Mesothelial cell of epicardium (in vitro differentiated cells): ENCODE measurements around the gene RFTN1. TPM values are rescaled to one million over a fixed set of nuclear protein-coding genes. Genes with fewer than 3 reads are reported as not detected.

Experiments used
- DNase-seq, 2 experiments: peaks; one replicate each; pipeline ENCODE4 v3.0.0; 2021; ENCODE audit warnings: low spot score in 2 of 2; ENCODE audit not compliant: unreplicated experiment in 2 of 2
- H3K27ac Mint-ChIP-seq: 2 replicates; pipeline ENCODE4 v1.8.0; 2021; ENCODE audit warnings: mixed read lengths
- H3K27me3 Mint-ChIP-seq: 2 replicates; pipeline ENCODE4 v1.8.0; 2021; ENCODE audit warnings: low read depth, mixed read lengths
- H3K36me3 Mint-ChIP-seq: 2 replicates; pipeline ENCODE4 v1.8.0; 2021; ENCODE audit warnings: mixed read lengths
- H3K4me1 Mint-ChIP-seq: 2 replicates; pipeline ENCODE4 v1.8.0; 2021; ENCODE audit warnings: mixed read lengths
- H3K4me3 Mint-ChIP-seq: 2 replicates; pipeline ENCODE4 v1.8.0; 2021; ENCODE audit warnings: mild to moderate bottlenecking, moderate library complexity, mixed read lengths
- H3K9me3 Mint-ChIP-seq: 2 replicates; pipeline ENCODE4 v1.8.0; 2021; ENCODE audit warnings: mixed read lengths
- CTCF ChIP-seq: fragments of 200-600 bp; sonication (generic); IDR thresholded peaks from one replicate; pipeline ENCODE4 v1.5.0; 2021; ENCODE audit warnings: antibody characterized with exemption; ENCODE audit not compliant: unreplicated experiment
- total RNA-seq: library from RNA; stranded (reverse); gene quantifications from 3 replicates; pipeline ENCODE4 v1.2.1, GENCODE V29; 2021

The RFTN1 gene
- total RNA-seq, 1 donor from 2014 or later: 10.0 TPM

- Mint-ChIP-seq H3K4me3 (no peak overlapping the region), H3K27ac (no peak overlapping the region), H3K9me3 (no peaks in the 10 kb centered on the region), H3K27me3 (no peaks in the 10 kb centered on the region), H3K4me1 (peaks cover 14% of the 10 kb centered on the region), H3K36me3 (no peaks in the 10 kb centered on the region)
- no peak for TF ChIP-seq CTCF
- DNase-seq: no peak
Observed at GRCh38 chr3:16378920-16379319, 134.6 kb downstream of the RFTN1 start.

- H3K9me3 Mint-ChIP-seq: no peaks in the 10 kb centered on the region
- no peak overlapping the region for H3K27ac Mint-ChIP-seq
- no peaks in the 10 kb centered on the region for H3K27me3 Mint-ChIP-seq
- TF ChIP-seq CTCF: no peak
- DNase-seq: no peak
- H3K4me1 Mint-ChIP-seq: peaks cover 16% of the 10 kb centered on the region
- H3K4me3 Mint-ChIP-seq: no peak overlapping the region
- H3K36me3 Mint-ChIP-seq: no peaks in the 10 kb centered on the region
Observed at GRCh38 chr3:16378415-16378814, 135.1 kb downstream of the RFTN1 start.

DNA sequence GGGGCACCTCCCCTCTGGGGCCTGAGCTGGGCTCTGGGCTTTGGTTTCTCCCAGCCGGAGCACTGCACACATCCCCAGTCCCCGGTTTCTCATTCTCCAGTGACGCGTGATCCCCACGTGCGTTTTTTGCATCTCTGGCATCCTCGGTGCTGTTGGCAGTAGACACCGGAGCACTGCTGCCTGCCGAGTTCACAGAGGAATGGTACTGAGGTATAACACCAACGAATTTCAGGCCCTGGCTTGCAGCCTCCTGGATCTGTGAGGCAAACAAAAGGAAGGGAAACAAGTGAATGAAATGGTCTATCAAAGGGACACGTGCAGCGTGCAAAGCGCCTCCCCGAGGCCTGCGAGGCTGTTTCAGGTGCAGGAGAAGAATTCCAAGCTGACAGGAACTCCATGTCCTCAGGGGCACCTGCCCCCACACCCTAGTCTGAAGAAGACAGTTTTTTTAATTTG, 135.6 kb downstream of the RFTN1 start:
- DNase-seq: no peak
- Mint-ChIP-seq H3K9me3 (no peaks in the 10 kb centered on the region), H3K27ac (no peak overlapping the region), H3K27me3 (no peaks in the 10 kb centered on the region), H3K36me3 (no peaks in the 10 kb centered on the region), H3K4me3 (no peak overlapping the region), H3K4me1 (peaks cover 21% of the 10 kb centered on the region)
- no peak for TF ChIP-seq CTCF

GRCh38 chr3:16377196-16377595, 136.3 kb downstream of the RFTN1 start:
- no peaks in the 10 kb centered on the region for H3K9me3 Mint-ChIP-seq
- no peak for TF ChIP-seq CTCF
- H3K4me1 Mint-ChIP-seq: peaks cover 28% of the 10 kb centered on the region
- H3K27me3 Mint-ChIP-seq: no peaks in the 10 kb centered on the region
- no peak overlapping the region for H3K4me3 Mint-ChIP-seq
- no peak for DNase-seq
- no peaks in the 10 kb centered on the region for H3K36me3 Mint-ChIP-seq
- H3K27ac Mint-ChIP-seq: no peak overlapping the region

DNA sequence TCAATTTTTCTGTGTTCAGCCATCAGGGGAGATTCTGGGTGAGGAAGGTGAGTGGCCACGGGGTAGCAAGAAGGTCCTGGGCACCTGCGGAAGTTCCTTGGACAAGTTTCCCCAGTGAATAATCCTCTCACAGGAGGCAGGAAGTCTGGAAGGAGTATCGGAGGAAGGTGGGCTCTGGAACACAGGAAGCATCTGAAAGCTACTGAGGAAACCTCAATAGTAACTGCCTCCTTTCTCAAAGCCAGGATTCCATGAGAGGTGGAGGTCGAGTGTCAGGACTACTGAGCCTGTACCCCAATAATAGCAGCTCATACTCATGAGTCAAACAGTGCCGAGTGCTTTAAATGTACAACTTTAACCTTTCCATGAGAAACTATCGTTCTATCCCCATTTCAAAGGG, 137.6 kb downstream of the RFTN1 start:
- no peak for DNase-seq
- no peaks in the 10 kb centered on the region for H3K9me3 Mint-ChIP-seq
- H3K4me3 Mint-ChIP-seq: no peak overlapping the region
- H3K36me3 Mint-ChIP-seq: no peaks in the 10 kb centered on the region
- H3K4me1 Mint-ChIP-seq: peaks cover 39% of the 10 kb centered on the region
- TF ChIP-seq CTCF: no peak
- H3K27me3 Mint-ChIP-seq: no peaks in the 10 kb centered on the region
- H3K27ac Mint-ChIP-seq: no peak overlapping the region

DNA sequence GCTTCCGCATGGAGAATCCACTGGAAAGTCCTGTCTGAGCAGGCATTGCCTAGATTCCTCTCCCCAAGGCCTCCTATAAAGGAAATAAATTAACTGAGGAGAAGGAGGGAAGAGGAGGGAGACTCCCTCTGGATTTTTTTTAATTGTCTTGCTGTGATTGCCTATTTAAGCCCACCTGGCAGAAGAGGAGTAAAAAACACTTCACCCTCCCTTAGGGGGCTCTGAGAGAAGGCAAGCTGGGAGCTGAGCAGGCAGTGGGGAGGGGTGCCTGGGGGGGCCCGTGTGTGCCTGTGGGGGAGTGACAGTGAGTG, 138.6 kb downstream of the RFTN1 start:
- no peaks in the 10 kb centered on the region for H3K27me3 Mint-ChIP-seq
- H3K36me3 Mint-ChIP-seq: no peaks in the 10 kb centered on the region
- H3K9me3 Mint-ChIP-seq: no peaks in the 10 kb centered on the region
- no peak for DNase-seq
- no peak overlapping the region for H3K27ac Mint-ChIP-seq
- TF ChIP-seq CTCF: no peak
- H3K4me3 Mint-ChIP-seq: no peak overlapping the region
- peaks cover 49% of the 10 kb centered on the region for H3K4me1 Mint-ChIP-seq
